GM12801 (cell line): Measurements from ENCODE around the gene SSNA1.

ENCODE experiments used
- CTCF ChIP-seq: IDR thresholded peaks from one replicate; pipeline ENCODE4 v1.5.1; 2011; ENCODE audit warnings: control low read depth; ENCODE audit not compliant: insufficient read length; ENCODE audit errors: extremely low read depth

Gene SSNA1

GRCh38 chr9:137198051-137198901 is 9.8 kb downstream of the SSNA1 start:
- no peak for TF ChIP-seq CTCF

GRCh38 chr9:137198902-137199283 is 10.4 kb downstream of the SSNA1 start:
- no peak for TF ChIP-seq CTCF

GRCh38 chr9:137199411-137200121 is 11.1 kb downstream of the SSNA1 start:
- no peak for TF ChIP-seq CTCF

- TF ChIP-seq CTCF, result no peak
These were observed 12.1 kb downstream of the SSNA1 start, which contains the start of gene TPRN for GRCh38 chr9:137200311-137201204. Gene TPRN, minus strand, starts transcription at chr9:137200741. Its CDS starts 30 bp downstream, at chr9:137200711.

- TF ChIP-seq CTCF, result no peak
These were observed 12.9 kb downstream of the SSNA1 start for GRCh38 chr9:137201205-137201868.

GRCh38 chr9:137202966-137203365 is 14.5 kb downstream of the SSNA1 start:
- no peak for TF ChIP-seq CTCF

GRCh38 chr9:137204731-137205125 is 16.3 kb downstream of the SSNA1 start:
- no peak for TF ChIP-seq CTCF
